ENCODE results near the gene ENGASE.

The ENGASE gene

GRCh38 chr17:79081571-79082276, 7.1 kb downstream of the ENGASE start:
- no peak for DNase-seq

GRCh38 chr17:79082311-79083190, 7.9 kb downstream of the ENGASE start:
- DNase-seq, result peak; percentile 18

DNA sequence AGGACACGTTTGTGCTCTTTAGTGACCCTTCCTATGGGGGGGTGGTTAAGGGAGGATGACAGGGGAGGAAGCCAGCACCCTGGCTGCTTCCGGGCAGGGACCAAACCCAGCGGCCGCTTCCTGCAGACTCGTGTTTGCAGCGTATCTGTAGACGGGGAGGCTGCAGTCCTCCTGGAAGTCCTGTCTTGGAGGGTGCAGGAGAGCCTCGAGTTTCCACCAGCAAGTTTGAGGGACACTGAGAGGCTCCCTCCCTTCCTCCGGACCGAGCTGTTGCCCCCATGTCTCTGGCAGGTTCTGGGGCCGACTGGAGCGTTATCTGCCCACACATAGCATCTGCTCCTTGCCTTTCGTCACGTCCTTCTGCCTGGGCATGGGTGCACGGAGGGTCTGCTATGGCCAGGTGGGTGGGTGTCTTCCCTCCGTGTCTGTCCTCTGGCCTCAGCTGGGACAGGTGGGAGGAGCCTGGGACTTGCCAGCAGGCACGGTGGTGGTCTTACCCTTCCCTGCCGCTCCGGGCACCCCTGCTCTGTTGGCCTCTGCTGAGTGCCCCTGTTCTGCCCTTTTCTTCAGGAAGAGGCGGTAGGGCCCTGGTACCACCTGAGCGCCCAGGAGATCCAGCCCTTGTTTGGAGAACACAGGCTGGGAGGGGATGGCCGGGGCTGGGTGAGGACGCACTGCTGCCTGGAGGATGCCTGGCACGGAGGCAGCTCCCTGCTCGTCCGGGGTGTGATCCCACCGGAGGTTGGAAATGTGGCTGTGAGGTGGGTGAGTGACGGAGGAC, 8.8 kb downstream of the ENGASE start:
- no peak for DNase-seq

DNA sequence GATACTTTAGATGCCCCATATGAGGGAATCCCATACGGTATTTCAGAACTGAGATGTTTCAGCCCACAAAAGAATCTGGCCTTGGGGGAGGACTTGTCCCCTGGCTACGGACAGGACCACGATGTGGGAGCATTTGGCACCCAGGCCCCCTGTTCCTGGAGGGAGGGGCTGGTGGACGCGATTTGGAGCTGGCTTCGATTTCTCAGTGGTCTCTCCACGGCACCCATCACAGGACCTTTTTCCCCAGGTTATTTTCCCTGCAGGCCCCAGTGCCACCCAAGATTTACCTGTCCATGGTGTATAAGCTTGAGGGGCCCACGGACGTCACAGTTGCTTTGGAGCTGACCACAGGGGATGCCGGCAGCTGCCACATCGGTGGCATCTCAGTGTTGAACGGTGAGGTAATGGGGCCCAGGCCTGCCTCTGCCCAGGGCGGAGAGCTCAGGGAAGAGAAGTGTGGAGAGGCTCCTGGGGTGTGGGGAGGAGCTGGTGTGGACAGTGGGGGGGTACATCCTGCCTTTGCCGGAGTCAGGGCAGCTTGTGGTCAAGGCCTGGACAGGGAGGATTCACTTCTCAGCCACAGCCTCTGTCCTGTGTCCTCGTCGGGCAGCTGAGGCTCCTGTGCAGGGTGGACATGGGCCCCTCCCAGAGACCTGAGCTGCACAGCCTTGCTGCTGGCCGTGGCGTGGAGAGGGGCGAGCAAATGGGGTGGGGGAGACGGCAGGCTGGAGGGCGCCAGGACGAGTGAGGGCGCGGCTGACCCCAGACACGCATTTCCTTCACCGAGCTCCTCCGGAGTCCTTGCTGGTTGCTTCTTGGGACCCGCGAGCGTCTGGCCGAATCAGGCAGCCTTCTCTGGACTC, 9.9 kb downstream of the ENGASE start:
- DNase-seq, result no peak

DNA sequence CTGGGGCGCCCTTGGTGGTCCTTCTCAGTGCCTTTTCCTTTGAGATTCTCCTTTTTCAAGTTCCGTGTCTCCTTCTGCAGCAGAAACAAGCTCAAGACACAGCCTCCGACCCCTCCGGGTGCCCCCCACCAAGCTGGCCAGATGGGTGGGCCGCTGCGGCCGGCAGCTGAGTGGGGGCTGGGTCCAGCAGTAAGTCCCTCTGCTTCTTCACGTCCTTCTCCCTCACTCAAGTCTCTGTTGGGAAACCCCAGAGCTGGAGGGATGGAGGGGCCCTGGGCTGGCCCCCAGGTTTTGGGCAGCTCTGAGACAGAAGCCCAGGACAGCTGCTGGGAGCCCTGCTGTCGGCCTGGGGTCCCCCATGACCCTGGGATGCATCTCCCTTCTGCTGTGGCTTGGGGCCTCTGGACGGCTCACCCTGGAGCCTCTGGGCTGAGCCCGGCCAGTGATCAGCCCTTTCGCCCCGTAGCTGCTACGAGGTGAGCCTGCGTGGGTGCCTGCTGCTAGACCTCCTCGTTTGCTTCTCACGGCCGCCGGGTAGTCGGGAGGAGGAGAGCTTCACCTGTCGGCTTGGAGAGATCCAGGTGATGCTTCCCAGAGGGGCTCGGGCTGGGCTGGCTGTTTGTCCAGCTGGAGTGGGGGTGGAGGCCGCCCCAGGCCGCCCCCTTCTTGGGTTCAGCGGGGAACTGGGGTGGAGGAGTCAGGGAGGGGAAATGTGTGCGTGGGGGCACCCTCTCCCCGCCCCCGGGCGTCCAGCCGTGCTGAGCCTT, 10.7 kb downstream of the ENGASE start:
- no peak for DNase-seq

DNA sequence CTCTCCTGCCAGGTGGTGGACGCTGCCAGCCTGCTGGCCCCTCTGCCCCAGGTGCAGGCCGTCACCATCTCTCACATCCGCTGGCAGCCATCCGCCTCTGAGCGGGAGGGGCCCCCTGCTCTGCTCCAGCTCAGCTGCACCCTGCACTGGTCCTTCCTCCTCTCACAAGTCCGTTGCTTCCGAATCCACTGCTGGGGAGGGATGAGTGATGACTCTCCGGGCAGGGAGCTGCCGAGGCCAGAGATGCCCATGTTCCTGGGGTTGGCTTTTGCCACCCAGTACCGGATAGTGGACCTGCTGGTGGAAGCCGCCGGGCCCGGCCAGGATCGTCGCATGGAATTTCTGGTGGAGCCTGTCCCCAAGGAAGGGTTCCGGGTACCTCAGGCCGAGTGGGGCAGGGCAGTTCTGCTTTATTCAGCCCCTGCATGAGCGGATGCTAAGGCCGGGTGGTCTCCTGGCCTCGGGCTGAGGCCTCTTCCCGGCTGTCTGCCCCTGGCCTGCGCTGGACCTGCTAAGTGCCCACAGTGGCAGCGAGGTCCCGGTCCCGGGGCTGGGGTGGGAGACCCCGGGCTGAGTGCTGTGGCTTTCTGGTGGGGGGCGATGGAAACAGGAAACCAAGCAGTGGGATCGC, 11.4 kb downstream of the ENGASE start:
- no peak for DNase-seq

- no peak for DNase-seq
Measured at GRCh38 chr17:79086609-79087427, 12.2 kb downstream of the ENGASE start.

GRCh38 chr17:79087428-79088143, 13.0 kb downstream of the ENGASE start:
- peak; percentile 37 for DNase-seq

GRCh38 chr17:79088247-79088996, 13.8 kb downstream of the ENGASE start:
- DNase-seq, result no peak

DNA sequence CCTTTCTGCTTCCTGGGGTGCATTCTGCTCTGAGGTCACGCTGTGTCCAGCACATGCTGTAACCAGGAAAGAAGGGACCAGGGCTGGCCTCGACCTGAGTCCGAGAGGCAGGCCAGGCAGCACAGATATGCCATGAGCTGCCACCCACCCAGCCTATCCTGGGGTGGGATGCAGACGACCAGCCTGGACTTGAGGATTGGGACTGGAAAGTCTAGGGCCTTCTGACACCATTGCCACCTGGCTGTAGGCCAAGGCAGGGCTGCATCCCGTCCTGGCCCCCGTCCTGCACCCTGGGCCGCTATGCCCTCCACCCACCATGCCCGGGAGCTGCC, 14.3 kb downstream of the ENGASE start:
- DNase-seq, result no peak

GRCh38 chr17:79089720-79090442, 15.3 kb downstream of the ENGASE start:
- no peak for DNase-seq

GRCh38 chr17:79090443-79091225, 16.0 kb downstream of the ENGASE start:
- DNase-seq, result peak; percentile 13

GRCh38 chr17:79091226-79091670, 16.6 kb downstream of the ENGASE start:
- DNase-seq, result no peak

DNA sequence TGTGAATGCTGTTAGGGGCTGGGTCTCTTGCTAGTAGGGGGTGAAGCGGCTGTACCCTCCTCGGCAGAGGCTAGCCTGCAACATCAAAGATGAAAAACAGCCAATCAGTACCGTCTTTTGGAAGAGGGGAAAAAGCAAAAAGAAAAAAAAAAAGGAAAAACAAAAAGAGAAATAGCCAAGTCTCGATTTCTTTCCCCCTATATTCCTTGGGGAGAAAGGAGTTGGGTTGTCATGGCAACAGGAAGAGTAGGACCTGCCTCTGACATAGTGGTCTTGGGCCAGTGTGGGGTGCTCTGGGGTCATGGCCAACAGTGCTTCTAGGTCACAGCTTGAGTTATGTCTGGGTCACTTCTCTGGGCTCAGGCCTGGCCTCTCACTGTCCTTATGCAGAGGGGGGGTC, 17.9 kb downstream of the ENGASE start:
- no peak for DNase-seq

DNA sequence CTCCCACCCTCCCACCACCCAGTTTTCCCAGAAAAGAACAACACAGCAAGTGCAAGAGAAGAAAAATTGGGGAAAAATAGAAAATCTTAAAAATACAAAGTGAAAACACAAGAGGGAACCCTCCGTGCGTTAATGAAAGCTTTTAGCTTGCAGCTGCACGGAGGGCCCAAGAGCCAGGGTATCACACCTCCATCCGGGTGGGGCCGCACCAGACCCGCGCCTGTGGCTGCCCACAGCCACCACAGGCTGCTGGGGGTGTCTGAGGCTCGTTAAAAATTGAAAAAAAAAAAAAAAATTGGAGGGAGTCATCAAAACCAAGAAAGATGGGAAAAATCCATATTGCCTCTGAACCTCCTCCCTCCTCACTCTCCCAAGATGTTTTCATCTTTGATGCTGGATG, 18.6 kb downstream of the ENGASE start:
- no peak for DNase-seq

GRCh38 chr17:79094261-79094660, 19.6 kb downstream of the ENGASE start:
- DNase-seq, result no peak

Data from fibroblast of skin of abdomen (primary cell).